ENCODE measurements around the gene USP33. TPM values are rescaled to one million over a fixed set of nuclear protein-coding genes. Genes with fewer than 3 reads are reported as not detected.
A peak's percentile ranks its signal among the peaks of the same experiment; 100 is the strongest.

Gene USP33
- total RNA-seq, 4 donors from 2014 or later, result 20.2 to 61.6 (median 34.3) TPM

GRCh38 chr1:77686796-77687518 is 72.7 kb downstream of the USP33 start:
- intact Hi-C loops (cut with DNase I), result no loop called here
- peaks cover 6 to 18% (median 11%) of the 10 kb centered on the region in 3 donors for H3K4me1 ChIP-seq
- no peak for DNase-seq
- H3K9me3 ChIP-seq, result no peaks in the 10 kb centered on the region
- TF ChIP-seq, protein P1, sequence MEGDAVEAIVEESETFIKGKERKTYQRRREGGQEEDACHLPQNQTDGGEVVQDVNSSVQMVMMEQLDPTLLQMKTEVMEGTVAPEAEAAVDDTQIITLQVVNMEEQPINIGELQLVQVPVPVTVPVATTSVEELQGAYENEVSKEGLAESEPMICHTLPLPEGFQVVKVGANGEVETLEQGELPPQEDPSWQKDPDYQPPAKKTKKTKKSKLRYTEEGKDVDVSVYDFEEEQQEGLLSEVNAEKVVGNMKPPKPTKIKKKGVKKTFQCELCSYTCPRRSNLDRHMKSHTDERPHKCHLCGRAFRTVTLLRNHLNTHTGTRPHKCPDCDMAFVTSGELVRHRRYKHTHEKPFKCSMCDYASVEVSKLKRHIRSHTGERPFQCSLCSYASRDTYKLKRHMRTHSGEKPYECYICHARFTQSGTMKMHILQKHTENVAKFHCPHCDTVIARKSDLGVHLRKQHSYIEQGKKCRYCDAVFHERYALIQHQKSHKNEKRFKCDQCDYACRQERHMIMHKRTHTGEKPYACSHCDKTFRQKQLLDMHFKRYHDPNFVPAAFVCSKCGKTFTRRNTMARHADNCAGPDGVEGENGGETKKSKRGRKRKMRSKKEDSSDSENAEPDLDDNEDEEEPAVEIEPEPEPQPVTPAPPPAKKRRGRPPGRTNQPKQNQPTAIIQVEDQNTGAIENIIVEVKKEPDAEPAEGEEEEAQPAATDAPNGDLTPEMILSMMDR (IDR thresholded peaks at IDR 0.05), result no peak
- no peak for TF ChIP-seq POLR2A (IDR thresholded peaks at IDR 0.05)
- 71% methylated on average over 3 of the region's 33 CpGs; no CpG with 5 or more reads in 1 of the 2 donors for WGBS, 2 donors
- peak overlapping the region in 2 of 4 donors; percentile 29 to 49 for H3K4me3 ChIP-seq
- H3K27ac ChIP-seq, result no peak overlapping the region
- H3K36me3 ChIP-seq, result peaks cover 0 to 24% (median 0%) of the 10 kb centered on the region in 3 donors
- H3K27me3 ChIP-seq, result no peaks in the 10 kb centered on the region

GRCh38 chr1:77683160-77684148 is 76.2 kb downstream of the USP33 start:
- intact Hi-C loops (cut with DNase I), result no loop called here

GRCh38 chr1:77682460-77683159 is 77.0 kb downstream of the USP33 start, which contains the start of gene ZZZ3:
TSS of gene ZZZ3 (minus strand) at chr1:77682658. CDS start at chr1:77633354, 49,304 bp downstream.
- Histone ChIP-seq H3K36me3 (no peaks in the 10 kb centered on the region), H3K27me3 (no peaks in the 10 kb centered on the region), H3K27ac (peak within 1 kb of the TSS; percentile 83 to 96 (median 94)), H3K4me3 (peak within 1 kb of the TSS; percentile 53 to 87 (median 86)), H3K4me1 (peaks cover 9 to 60% (median 26%) of the 10 kb centered on the region in 3 donors), H3K9me3 (no peaks in the 10 kb centered on the region)
- peak; percentile 73 for DNase-seq
- intact Hi-C loops (cut with DNase I), result no loop called here
- WGBS, 2 donors, result 0 to 1% methylated on average over 14 to 26 of the region's 56 CpGs
- TF ChIP-seq, protein P1 (IDR thresholded peaks at IDR 0.05), result peak in 2 of 6 experiments; percentile 2 to 6
- TF ChIP-seq POLR2A (IDR thresholded peaks at IDR 0.05), result peak in 1 of 4 donors; percentile 50

More at GRCh38 chr1:77683160-77684148, 76.2 kb downstream of the USP33 start:
- Histone ChIP-seq H3K9me3 (no peaks in the 10 kb centered on the region), H3K36me3 (no peaks in the 10 kb centered on the region), H3K4me3 (peak overlapping the region; percentile 53 to 87 (median 86)), H3K27ac (peak overlapping the region; percentile 83 to 96 (median 94)), H3K4me1 (peaks cover 9 to 52% (median 26%) of the 10 kb centered on the region in 3 donors), H3K27me3 (no peaks in the 10 kb centered on the region)
- TF ChIP-seq, protein P1 (IDR thresholded peaks at IDR 0.05), result peak; percentile 66 to 97 (median 94)
- peak in 2 of 4 donors; percentile 47 to 57 for TF ChIP-seq POLR2A (IDR thresholded peaks at IDR 0.05)
- DNase-seq, result peak; percentile 73
- 0 to 1% methylated on average over 12 to 13 of the region's 72 CpGs for WGBS, 2 donors

DNA sequence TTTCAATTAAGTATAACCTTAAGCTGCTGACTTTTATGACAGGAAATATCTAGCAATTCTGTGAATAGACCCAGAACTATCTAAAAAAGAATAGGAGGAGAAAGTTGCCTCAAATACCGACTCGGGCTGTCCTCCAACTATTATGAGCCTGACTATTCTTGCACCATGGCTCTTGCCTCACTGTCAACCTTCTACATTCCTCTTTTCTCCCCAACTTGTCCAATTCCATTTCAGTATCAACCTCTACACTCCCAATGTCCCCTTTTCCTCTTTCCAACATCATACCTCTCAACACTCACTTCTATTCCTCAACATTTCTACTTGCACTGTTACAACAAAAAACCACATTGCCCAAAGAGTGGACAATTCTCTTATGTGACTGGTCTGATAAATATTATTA is 79.5 kb downstream of the USP33 start:
- no peak for DNase-seq
- Histone ChIP-seq H3K27me3 (no peaks in the 10 kb centered on the region), H3K4me3 (no peak overlapping the region), H3K9me3 (no peaks in the 10 kb centered on the region), H3K4me1 (peaks cover 9 to 64% (median 26%) of the 10 kb centered on the region in 3 donors), H3K36me3 (no peaks in the 10 kb centered on the region), H3K27ac (no peak overlapping the region)
- intact Hi-C loops (cut with DNase I), result no loop called here
- TF ChIP-seq, protein P1 (IDR thresholded peaks at IDR 0.05), result no peak
- TF ChIP-seq POLR2A (IDR thresholded peaks at IDR 0.05), result no peak
- 79 to 80% methylated on average over 2 of the region's 2 CpGs for WGBS, 2 donors

Data from esophagus squamous epithelium (tissue), 5 donors.